Common myeloid progenitor, CD34-positive (primary cell): ENCODE results near the gene PDE11A.

Experiments
- CTCF ChIA-PET: fragments of 350-600 bp; sonication (Branson Sonifier 250); formaldehyde crosslinking; loops from one replicate; lab custom pipeline; 2021; ENCODE audit warnings: antibody characterized with exemption; lab: Charles Lee
- POLR2A ChIA-PET: fragments of 350-600 bp; sonication (Branson Sonifier 250); formaldehyde crosslinking; loops from one replicate; lab custom pipeline; 2021; ENCODE audit warnings: antibody characterized with exemption; lab: Charles Lee
- DNase-seq, 3 donors: peaks; one replicate each; pipeline versions ENCODE4 v3.0.0 to v3.0.0-alpha.2; 2013
- H3K27ac ChIP-seq, 2 experiments: 1 replicate in 1 of 2; 2 replicates in 1 of 2; pipeline ENCODE4 v1.7.0; 2013; ENCODE audit warnings: inconsistent platforms in 2 of 2, low read length in 2 of 2, mild to moderate bottlenecking in 2 of 2, low read depth in 1 of 2, moderate library complexity in 1 of 2; ENCODE audit not compliant: severe bottlenecking in 2 of 2, insufficient read depth in 1 of 2, poor library complexity in 1 of 2
- H3K27me3 ChIP-seq, 5 experiments: replicated peaks in 2 of 5; 1 replicate in 3 of 5; 2 replicates in 2 of 5; pipeline versions ENCODE4 v1.6.1 to v1.7.0; 2013; ENCODE audit warnings: low read length in 4 of 5, mild to moderate bottlenecking in 2 of 5, moderate library complexity in 2 of 5, inconsistent platforms in 1 of 5; ENCODE audit not compliant: insufficient read depth in 5 of 5, control insufficient read depth in 4 of 5
- H3K36me3 ChIP-seq, 4 experiments: 1 replicate in 2 of 4; 2 replicates in 2 of 4; pipeline versions ENCODE4 v1.6.1 to v1.7.0; 2013; ENCODE audit warnings: low read length in 3 of 4, control low read depth in 1 of 4, mild to moderate bottlenecking in 1 of 4; ENCODE audit not compliant: control insufficient read depth in 4 of 4, insufficient read depth in 4 of 4
- H3K4me1 ChIP-seq, 4 experiments: 1 replicate in 3 of 4; 2 replicates in 1 of 4; pipeline versions ENCODE4 v1.6.1 to v1.7.1; 2013; ENCODE audit warnings: low read length in 3 of 4, mild to moderate bottlenecking in 3 of 4, control low read depth in 1 of 4, inconsistent platforms in 1 of 4, moderate library complexity in 1 of 4; ENCODE audit not compliant: control insufficient read depth in 4 of 4, insufficient read depth in 4 of 4; ENCODE audit errors: control extremely low read depth in 1 of 4
- H3K4me3 ChIP-seq, 7 experiments: 1 replicate in 4 of 7; 2 replicates in 3 of 7; pipeline versions ENCODE4 v1.5.1 to v1.7.0; 2013; ENCODE audit warnings: mild to moderate bottlenecking in 7 of 7, low read length in 6 of 7, moderate library complexity in 6 of 7, inconsistent platforms in 2 of 7, low read depth in 2 of 7, control low read depth in 1 of 7; ENCODE audit not compliant: insufficient read depth in 4 of 7, control insufficient read depth in 1 of 7; ENCODE audit errors: extremely low read depth in 1 of 7
- H3K9me3 ChIP-seq, 5 experiments: 1 replicate in 4 of 5; 2 replicates in 1 of 5; pipeline versions ENCODE4 v1.6.1 to v1.7.1; 2013; ENCODE audit warnings: low read length in 4 of 5, mild to moderate bottlenecking in 2 of 5, inconsistent platforms in 1 of 5, low read depth in 1 of 5, moderate library complexity in 1 of 5; ENCODE audit not compliant: control insufficient read depth in 4 of 5, insufficient read depth in 2 of 5; ENCODE audit errors: control extremely low read depth in 1 of 5
- WGBS: methylation state at CpG from one replicate; pipeline ENCODE4 v1.1.5; 2013; ENCODE audit not compliant: insufficient coverage; 5-methylcytosine and 5-hydroxymethylcytosine counted together

PDE11A gene

DNA sequence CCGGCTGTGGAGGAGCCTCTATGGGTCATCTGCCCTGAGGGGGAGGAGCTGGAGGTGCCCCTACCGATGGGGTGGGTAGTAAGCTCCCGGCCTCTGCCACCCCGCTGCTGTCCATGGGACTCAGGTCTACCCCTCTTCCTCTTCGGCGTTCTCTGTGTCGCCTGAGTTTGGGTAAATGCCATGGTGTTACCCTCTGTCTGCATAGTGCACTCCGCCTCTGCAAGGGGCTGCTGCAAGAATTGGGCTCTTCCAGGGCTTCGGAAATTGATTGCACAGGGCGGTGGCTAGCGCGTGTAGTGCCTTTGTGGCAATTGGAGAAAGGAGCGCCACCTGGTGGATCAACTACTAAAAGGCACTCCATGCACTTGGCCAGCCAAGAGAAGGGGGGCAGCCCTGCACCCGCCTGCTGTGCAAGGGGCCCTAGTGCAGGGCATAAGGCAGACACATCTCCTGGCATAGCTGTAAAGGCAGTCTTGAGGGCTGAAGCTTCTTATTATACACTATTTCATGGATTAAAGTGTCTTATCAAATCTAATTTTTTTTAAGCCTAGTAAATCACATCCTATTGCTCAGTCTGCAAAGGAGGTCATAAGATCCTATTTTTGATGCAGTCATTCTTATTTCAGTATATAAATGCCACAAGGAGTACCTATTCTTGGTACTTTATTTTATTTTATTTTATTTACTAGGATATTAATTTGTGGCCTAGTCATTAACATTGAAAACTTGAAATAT is 308.9 kb downstream of the PDE11A start:
- CTCF ChIA-PET: interaction anchor here (0.6 to 7.7 kb wide), 14 partner anchors 9 to 599 kb away, joined by 3 to 46 read pairs (median 3); no protein-coding TSS in a partner anchor
- 2% methylated on average over 6 of the region's 14 CpGs for WGBS
- peak; percentile 84 to 93 (median 90) for DNase-seq
- H3K27me3 ChIP-seq: no peaks in the 10 kb centered on the region
- POLR2A ChIA-PET: interaction anchor here (0.5 to 0.6 kb wide), 2 partner anchors 589 to 866 kb away, joined by 3 read pairs; no protein-coding TSS in a partner anchor
- no peak overlapping the region for H3K27ac ChIP-seq
- peak overlapping the region in 3 of 7 experiments; percentile 16 to 44 (median 37) for H3K4me3 ChIP-seq
- no peaks in the 10 kb centered on the region for H3K36me3 ChIP-seq
- H3K4me1 ChIP-seq: peaks cover 0 to 4% (median 2%) of the 10 kb centered on the region in 4 experiments
- H3K9me3 ChIP-seq: no peaks in the 10 kb centered on the region

DNA sequence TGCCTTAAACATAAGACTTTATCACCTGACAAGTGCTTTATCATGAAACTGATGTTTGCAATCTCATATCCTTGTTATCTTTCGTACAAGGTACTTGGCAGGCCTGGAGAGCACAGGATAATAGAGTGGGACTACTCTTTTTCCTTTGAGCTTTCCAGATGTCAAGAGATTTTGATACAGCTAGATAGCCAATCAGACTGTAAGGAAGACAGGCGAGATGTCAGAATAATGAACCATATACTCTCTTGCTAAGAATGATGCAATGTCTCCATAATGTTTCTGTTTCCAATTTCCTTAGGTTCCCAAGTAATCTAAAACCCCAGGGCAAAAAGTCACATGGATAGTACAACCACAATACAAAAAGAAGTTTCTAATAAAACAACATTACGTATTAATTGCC is 313.1 kb downstream of the PDE11A start:
- Histone ChIP-seq H3K4me3 (no peak overlapping the region), H3K9me3 (no peaks in the 10 kb centered on the region), H3K27ac (no peak overlapping the region), H3K36me3 (no peaks in the 10 kb centered on the region), H3K27me3 (no peaks in the 10 kb centered on the region), H3K4me1 (peaks cover 0 to 5% (median 2%) of the 10 kb centered on the region in 4 experiments)
- CTCF ChIA-PET: interaction anchor here (0.6 to 2.1 kb wide), 7 partner anchors 10 to 683 kb away, joined by 3 to 5 read pairs (median 4); no protein-coding TSS in a partner anchor
- DNase-seq: no peak
- POLR2A ChIA-PET: no interaction called here
- 95% methylated on average over 3 of the region's 3 CpGs for WGBS

DNA sequence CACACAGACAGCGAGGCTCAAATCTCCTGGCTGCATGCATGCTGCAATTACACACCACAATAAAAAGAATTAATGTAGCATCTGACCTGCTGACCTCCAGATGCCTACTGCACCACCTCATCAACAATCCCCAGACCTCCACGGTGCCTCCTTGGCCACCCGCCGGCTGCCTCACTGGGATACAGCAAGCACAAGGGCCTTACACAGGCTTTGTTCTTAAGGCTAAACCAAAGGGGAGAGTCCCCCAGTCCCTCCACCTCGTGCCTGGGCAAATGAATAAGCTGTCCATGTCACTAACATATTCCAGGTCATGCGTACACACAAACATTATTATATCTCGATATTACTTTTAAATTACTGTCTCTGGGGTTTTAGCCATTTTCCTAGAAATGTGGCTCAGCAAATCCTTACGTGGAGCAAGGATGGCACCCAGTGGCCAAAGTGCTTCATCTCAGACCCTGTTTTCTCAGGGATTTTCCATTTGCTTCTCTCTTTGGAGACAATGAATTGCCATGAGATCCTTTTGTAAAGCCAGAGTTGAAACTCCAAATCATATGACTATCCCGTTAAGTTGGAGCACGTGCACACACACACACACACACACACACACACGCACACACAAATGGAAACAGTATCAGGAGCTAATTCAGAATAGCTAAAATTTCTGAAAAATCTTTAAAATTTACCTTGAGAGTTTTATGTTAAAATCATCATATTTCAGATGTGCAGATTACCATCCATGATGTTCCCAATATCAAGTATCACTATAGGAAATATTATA is 313.8 kb downstream of the PDE11A start:
- no peak overlapping the region for H3K4me3 ChIP-seq
- peak; percentile 33 to 59 (median 48) for DNase-seq
- WGBS: 83% methylated on average over 8 of the region's 11 CpGs
- H3K9me3 ChIP-seq: no peaks in the 10 kb centered on the region
- no peaks in the 10 kb centered on the region for H3K36me3 ChIP-seq
- H3K27me3 ChIP-seq: no peaks in the 10 kb centered on the region
- ChIA-PET CTCF (interaction anchor here (0.6 to 2.1 kb wide), 9 partner anchors 9 to 682 kb away, joined by 3 to 5 read pairs (median 3); no protein-coding TSS in a partner anchor), POLR2A (no interaction called here)
- H3K27ac ChIP-seq: no peak overlapping the region
- H3K4me1 ChIP-seq: peaks cover 0 to 11% (median 3%) of the 10 kb centered on the region in 4 experiments

DNA sequence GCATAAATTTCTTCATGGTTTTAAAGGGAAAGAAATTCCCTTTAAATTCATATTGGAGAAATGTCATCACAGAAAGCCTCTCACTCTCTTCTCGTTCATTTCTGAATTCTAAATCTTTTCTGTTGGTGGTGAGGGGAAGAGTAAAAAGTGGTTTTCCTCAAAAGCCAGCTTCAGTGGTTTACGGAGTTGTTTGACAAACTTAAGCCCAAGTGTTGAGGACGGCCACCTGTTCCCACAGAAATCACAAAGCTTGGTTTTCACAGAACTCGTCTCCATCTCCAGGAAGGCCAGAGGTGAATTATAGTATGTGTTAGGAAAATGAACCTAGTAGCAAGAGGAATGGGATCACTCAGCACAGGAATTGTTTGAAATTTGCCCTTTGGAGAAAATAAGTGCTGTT is 316.2 kb downstream of the PDE11A start:
- no peaks in the 10 kb centered on the region for H3K9me3 ChIP-seq
- H3K4me3 ChIP-seq: no peak overlapping the region
- WGBS: 100% methylated on average over 3 of the region's 4 CpGs
- H3K4me1 ChIP-seq: peaks cover 0 to 12% (median 3%) of the 10 kb centered on the region in 4 experiments
- DNase-seq: no peak
- no peak overlapping the region for H3K27ac ChIP-seq
- ChIA-PET POLR2A (no interaction called here), CTCF (no interaction called here)
- no peaks in the 10 kb centered on the region for H3K36me3 ChIP-seq
- no peaks in the 10 kb centered on the region for H3K27me3 ChIP-seq

DNA sequence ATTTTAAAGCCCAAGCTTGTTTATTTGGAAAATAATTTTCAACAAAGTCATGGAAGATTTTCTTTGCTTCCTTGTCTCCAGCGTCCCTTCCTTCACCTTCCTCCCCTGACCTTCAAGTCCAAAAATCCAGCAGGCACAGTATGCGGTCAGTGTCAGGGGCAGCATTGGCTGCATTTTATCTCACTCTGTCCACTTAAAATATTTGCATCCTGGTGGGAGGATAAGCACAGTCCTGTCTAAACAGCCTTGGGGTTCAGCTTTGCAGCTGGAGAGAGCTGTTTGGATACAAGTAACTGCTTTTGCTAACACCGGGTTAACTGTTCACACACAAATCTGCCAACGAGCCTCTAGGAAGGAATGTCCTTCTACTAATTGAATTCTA is 318.1 kb downstream of the PDE11A start:
- H3K27ac ChIP-seq: peak overlapping the region in 1 of 2 experiments; percentile 46

DNA sequence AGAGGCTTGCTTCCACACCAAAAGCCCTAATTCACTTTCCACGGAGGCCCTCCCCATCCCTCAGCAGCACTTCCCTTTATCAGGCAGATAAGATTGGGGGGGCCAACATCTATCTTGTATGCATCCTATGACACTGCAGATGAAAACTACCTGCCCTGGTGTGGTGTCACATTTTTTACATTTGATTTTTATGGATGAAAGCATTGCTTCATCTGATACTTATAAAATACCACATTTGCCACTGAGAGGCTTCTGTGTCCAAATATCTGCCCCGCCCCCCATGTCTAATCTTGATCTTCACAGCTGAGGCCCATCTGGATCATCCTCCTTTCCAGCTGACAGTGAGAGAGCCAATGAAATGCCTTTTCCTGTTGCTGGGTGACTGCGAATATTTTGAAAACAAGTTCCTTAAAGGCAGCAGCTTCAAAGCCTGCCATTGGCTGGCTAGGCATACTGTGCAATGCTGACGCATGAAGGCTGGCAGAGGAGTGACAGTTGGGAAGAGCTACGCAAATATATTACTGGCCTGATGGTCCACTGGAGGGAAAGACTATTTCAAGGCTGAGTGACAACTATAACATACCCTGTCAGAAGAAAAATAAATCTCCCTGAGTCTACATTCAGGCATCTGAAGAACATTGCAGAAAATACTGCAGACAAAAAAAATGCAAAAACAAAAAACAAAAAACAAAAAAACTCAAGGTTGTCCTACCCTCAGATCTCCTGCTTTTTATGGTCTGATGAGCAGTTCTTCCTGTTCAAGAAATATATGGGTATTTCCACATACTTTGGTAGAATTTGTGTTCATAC is 318.7 kb downstream of the PDE11A start:
- H3K9me3 ChIP-seq: no peaks in the 10 kb centered on the region
- ChIA-PET CTCF (interaction anchor here (1.0 to 6.0 kb wide), 6 partner anchors 10 to 264 kb away, joined by 3 to 46 read pairs (median 4); no protein-coding TSS in a partner anchor), POLR2A (no interaction called here)
- H3K27me3 ChIP-seq: no peaks in the 10 kb centered on the region
- H3K4me1 ChIP-seq: peaks cover 0 to 12% (median 3%) of the 10 kb centered on the region in 4 experiments
- H3K27ac ChIP-seq: peak overlapping the region; percentile 22 to 46
- no peaks in the 10 kb centered on the region for H3K36me3 ChIP-seq
- H3K4me3 ChIP-seq: no peak overlapping the region
- DNase-seq: peak; percentile 91 to 96 (median 95)
- WGBS: 44% methylated on average over 5 of the region's 5 CpGs

More for the DNA sequence above, 318.1 kb downstream of the PDE11A start:
- no peak for DNase-seq
- ChIA-PET POLR2A (no interaction called here), CTCF (interaction anchor here (1.0 to 6.0 kb wide), 5 partner anchors 10 to 264 kb away, joined by 3 to 46 read pairs (median 4); no protein-coding TSS in a partner anchor)
- Histone ChIP-seq H3K36me3 (no peaks in the 10 kb centered on the region), H3K4me3 (no peak overlapping the region), H3K4me1 (peaks cover 0 to 12% (median 3%) of the 10 kb centered on the region in 4 experiments), H3K9me3 (no peaks in the 10 kb centered on the region), H3K27me3 (no peaks in the 10 kb centered on the region)
- 91% methylated on average over 4 of the region's 4 CpGs for WGBS
